Epithelial cell of proximal tubule (primary cell): ENCODE results near the gene GPR32. TPM values are rescaled to one million over a fixed set of nuclear protein-coding genes. Genes with fewer than 3 reads are reported as not detected.
"Not testable (repeated sequence)": the region's sequence is repeated elsewhere in the genome, so short reads cannot be mapped to it uniquely, and the experiment has no call there.

ENCODE experiments used
- DNase-seq: peaks from one replicate; pipeline ENCODE4 v3.0.0-alpha.2; 2011; ENCODE audit warnings: low read depth
- H3K4me3 ChIP-seq: 2 replicates; pipeline ENCODE4 v1.5.1; 2011; ENCODE audit warnings: low read depth, mild to moderate bottlenecking, low read length
- total RNA-seq: library from RNA; depleted of rRNA; stranded (reverse); fragments of >200 nt; gene quantifications from 2 replicates; pipeline ENCODE4 v1.2.3, GENCODE V29; 2015
- TF ChIP-seq, protein P1 (sequence below): conservative IDR thresholded peaks from 2 replicates; pipeline ENCODE4 v1.5.1; 2012; ENCODE audit warnings: low read depth, mild to moderate bottlenecking, low read length

GPR32 gene
- total RNA-seq, 1 donor from 2014 or later, result not detected

DNA sequence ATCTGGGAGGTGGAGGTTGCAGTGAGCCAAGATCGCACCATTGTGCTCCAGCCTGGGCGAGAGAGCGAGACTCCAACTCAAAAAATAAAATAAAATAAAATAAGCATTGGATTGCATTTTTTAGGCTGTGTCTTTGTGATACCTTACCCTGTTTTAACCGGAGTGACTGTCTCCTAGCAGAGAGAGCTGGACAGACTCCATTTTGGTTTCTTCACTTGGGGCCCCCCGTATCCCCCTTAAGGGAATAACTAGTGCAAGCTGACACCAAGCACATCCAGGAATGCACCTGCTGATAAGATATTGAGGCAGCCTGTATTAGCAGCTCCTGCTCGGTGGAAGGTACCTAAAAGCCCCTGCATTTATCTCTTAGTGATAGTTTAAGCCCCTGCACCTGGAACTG, 20.8 kb upstream of the GPR32 start:
- TF ChIP-seq, protein P1, sequence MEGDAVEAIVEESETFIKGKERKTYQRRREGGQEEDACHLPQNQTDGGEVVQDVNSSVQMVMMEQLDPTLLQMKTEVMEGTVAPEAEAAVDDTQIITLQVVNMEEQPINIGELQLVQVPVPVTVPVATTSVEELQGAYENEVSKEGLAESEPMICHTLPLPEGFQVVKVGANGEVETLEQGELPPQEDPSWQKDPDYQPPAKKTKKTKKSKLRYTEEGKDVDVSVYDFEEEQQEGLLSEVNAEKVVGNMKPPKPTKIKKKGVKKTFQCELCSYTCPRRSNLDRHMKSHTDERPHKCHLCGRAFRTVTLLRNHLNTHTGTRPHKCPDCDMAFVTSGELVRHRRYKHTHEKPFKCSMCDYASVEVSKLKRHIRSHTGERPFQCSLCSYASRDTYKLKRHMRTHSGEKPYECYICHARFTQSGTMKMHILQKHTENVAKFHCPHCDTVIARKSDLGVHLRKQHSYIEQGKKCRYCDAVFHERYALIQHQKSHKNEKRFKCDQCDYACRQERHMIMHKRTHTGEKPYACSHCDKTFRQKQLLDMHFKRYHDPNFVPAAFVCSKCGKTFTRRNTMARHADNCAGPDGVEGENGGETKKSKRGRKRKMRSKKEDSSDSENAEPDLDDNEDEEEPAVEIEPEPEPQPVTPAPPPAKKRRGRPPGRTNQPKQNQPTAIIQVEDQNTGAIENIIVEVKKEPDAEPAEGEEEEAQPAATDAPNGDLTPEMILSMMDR, result no peak
- no peak for DNase-seq
- no peak overlapping the region for H3K4me3 ChIP-seq

DNA sequence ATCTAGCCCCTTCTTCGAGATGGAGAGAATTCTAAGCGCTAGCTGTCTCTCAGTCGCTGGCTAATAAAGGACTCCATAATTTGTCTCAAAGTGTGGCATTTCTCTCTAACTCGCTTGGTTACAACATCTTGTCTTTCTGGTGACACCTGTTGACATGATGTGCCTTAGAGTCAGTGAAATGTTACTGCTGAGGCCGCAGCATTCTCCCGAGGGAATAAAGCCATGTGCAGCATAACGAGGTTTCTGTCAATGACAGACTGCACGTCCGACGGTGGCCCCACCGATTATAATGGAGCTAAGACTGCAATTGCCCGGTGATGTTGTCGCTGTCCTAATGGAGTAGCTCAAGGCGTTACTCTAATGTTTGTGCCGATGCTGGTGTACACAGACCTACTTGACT, 20.3 kb upstream of the GPR32 start:
- H3K4me3 ChIP-seq, result no peak overlapping the region
- no peak for DNase-seq
- TF ChIP-seq, protein P1, result no peak

- no peak for DNase-seq
- TF ChIP-seq, protein P1, result no peak
- no peak overlapping the region for H3K4me3 ChIP-seq
Measured at GRCh38 chr19:50753879-50754278, 16.4 kb upstream of the GPR32 start.

- not testable (repeated sequence) for DNase-seq, H3K4me3 ChIP-seq
Measured at GRCh38 chr19:50756244-50756643, 14.0 kb upstream of the GPR32 start.

GRCh38 chr19:50757624-50758023, 12.6 kb upstream of the GPR32 start:
- not testable (repeated sequence) for H3K4me3 ChIP-seq, DNase-seq

GRCh38 chr19:50759076-50759475, 11.2 kb upstream of the GPR32 start:
- DNase-seq, H3K4me3 ChIP-seq: not testable (repeated sequence)

DNA sequence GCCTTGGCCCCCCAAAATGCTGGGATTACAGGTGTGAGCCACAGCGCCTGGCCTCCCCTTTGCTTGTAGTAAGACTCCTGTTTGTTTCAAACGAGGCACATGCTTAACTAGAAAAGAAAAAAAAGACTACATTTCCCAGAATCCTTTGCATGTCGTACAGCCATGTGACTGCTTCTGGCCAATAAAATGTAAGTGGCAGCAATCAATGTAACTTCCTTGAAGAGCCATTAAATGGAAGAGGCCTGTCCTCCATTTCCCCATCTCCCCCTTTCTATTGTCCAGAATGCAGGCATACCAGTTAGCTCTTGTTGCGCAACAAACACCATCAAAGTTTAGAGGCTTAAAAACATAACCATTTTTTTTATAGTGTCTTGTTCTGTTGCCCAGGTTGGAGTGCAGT, 10.4 kb upstream of the GPR32 start:
- H3K4me3 ChIP-seq, result no peak overlapping the region
- no peak for DNase-seq
- TF ChIP-seq, protein P1, result no peak

DNA sequence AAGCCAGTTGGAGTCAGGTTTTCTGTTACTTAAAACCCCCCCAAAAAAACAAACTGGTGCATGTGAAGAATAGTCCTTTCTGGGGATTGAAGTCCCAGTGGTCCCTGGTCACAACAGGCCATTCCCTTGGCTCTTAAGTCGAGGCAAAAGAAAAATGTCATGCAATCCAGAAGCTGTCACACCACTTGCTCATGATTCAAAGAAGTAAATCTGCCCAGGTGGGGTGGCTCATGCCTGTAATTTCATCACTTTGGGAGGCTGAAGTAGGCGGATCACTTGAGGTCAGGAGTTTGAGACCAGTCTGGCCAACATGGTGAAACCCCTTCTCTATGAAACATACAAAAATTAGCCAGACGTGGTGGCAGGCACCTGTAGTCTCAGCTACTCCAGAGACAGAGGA, 8.8 kb upstream of the GPR32 start:
- not testable (repeated sequence) for H3K4me3 ChIP-seq, DNase-seq

GRCh38 chr19:50763521-50763920, 6.7 kb upstream of the GPR32 start:
- not testable (repeated sequence) for DNase-seq, H3K4me3 ChIP-seq

DNA sequence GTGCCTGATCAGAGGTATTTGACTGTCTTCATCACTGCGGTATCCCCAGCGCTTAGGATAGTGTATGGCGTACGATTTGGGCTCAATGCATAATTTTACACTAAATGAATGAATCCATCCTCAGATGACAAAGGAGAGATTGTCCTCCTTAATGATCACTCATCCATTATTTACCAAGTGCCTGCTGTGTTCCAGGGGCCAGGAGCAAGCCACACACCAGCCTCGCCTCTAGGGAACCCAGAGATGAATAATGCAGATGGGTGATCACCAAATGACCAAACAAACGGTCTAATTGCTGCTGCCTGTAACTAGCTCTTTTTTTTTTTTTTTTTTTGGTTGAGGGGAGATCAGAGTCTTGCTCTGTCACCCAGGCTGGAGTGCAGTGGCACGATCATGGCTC, 5.9 kb upstream of the GPR32 start:
- no peak overlapping the region for H3K4me3 ChIP-seq
- no peak for DNase-seq
- TF ChIP-seq, protein P1, result no peak

- H3K4me3 ChIP-seq, DNase-seq: not testable (repeated sequence)
Measured at GRCh38 chr19:50766746-50767145, 3.5 kb upstream of the GPR32 start.

DNA sequence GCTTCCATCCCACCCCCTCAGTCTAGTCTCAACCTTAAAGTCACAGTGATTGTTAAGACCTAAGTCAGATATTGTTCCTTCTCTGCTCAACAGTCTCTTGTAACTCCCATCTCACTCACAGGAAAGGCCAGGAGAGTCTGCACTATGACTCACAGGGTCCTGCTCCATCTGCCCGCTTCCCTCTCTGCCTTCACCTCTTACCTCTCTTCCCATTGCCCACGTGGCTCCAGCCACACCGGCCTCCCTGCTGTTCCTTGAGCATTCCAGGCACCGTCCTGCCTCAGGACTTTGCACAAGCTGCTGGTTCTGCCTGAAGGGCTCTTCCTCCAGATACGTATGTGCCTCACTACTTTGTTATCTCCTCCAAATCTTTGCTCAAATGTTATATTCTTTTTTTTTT, 3.0 kb upstream of the GPR32 start:
- DNase-seq, H3K4me3 ChIP-seq: not testable (repeated sequence)
